ENCODE measurements around the gene TGM2.

Gene TGM2

GRCh38 chr20:38141889-38142494, 23.1 kb downstream of the TGM2 start:
- WGBS (ENCODE audit: extremely low coverage, insufficient coverage, insufficient read length), result no CpG with 5 or more reads among the region's 16 CpGs
- Histone ChIP-seq H3K27me3 (ENCODE audit: insufficient read depth, low read length) (no peaks in the 10 kb centered on the region), H2AK5ac (ENCODE audit: low read length) (peak overlapping the region; percentile 40), H3K4me3 (ENCODE audit: low read depth, low read length) (no peak overlapping the region), H3K18ac (ENCODE audit: low read length) (no peak overlapping the region), H4K8ac (ENCODE audit: low read depth, low read length) (no peak overlapping the region), H2AFZ (ENCODE audit: insufficient read depth, low read length, poor library complexity) (no peak overlapping the region), H3K4me1 (ENCODE audit: control insufficient read depth in 1 of 2, insufficient read depth in 2 of 2, low read length in 2 of 2) (peaks cover 16 to 25% of the 10 kb centered on the region in 2 experiments), H3K9me3 (ENCODE audit: insufficient read depth, low read depth, low read length) (peaks cover 9% of the 10 kb centered on the region), H4K12ac (ENCODE audit: low read depth, low read length) (no peak overlapping the region), H3K79me2 (ENCODE audit: control insufficient read depth, insufficient read depth, low read length, poor library complexity) (no peaks in the 10 kb centered on the region), H3K23ac (ENCODE audit: low read length) (no peak overlapping the region), H2BK120ac (ENCODE audit: insufficient read depth, low read length, poor library complexity) (no peak overlapping the region), H3K79me1 (ENCODE audit: low read length) (peaks cover 4% of the 10 kb centered on the region), H3K36me3 (ENCODE audit: control insufficient read depth in 1 of 2, insufficient read depth in 2 of 2, low read length in 2 of 2) (peaks cover 59 to 77% of the 10 kb centered on the region in 2 experiments), H3K9ac (ENCODE audit: low read length) (no peak overlapping the region), H2BK5ac (ENCODE audit: low read depth, low read length, poor library complexity) (no peak overlapping the region), H4K91ac (ENCODE audit: low read depth, low read length) (no peak overlapping the region), H2BK12ac (ENCODE audit: low read length) (no peak overlapping the region), H3K4me2 (ENCODE audit: low read length) (no peak overlapping the region), H3K4ac (ENCODE audit: low read depth, low read length) (no peak overlapping the region), H3K27ac (ENCODE audit: low read depth, low read length) (no peak overlapping the region), H3K14ac (ENCODE audit: low read length) (no peak overlapping the region)
- no peak for DNase-seq

GRCh38 chr20:38141204-38141888, 23.7 kb downstream of the TGM2 start:
- no peak overlapping the region for H4K91ac ChIP-seq (ENCODE audit: low read depth, low read length)
- H3K27me3 ChIP-seq (ENCODE audit: insufficient read depth, low read length), result no peaks in the 10 kb centered on the region
- H3K23ac ChIP-seq (ENCODE audit: low read length), result no peak overlapping the region
- no peak overlapping the region for H3K4me3 ChIP-seq (ENCODE audit: low read depth, low read length)
- peaks cover 4% of the 10 kb centered on the region for H3K79me1 ChIP-seq (ENCODE audit: low read length)
- peaks cover 7% of the 10 kb centered on the region for H3K9me3 ChIP-seq (ENCODE audit: insufficient read depth, low read depth, low read length)
- no peak overlapping the region for H2BK120ac ChIP-seq (ENCODE audit: insufficient read depth, low read length, poor library complexity)
- WGBS (ENCODE audit: extremely low coverage, insufficient coverage, insufficient read length), result no CpG with 5 or more reads among the region's 23 CpGs
- no peak overlapping the region for H4K8ac ChIP-seq (ENCODE audit: low read depth, low read length)
- no peak overlapping the region for H3K14ac ChIP-seq (ENCODE audit: low read length)
- no peak overlapping the region for H3K27ac ChIP-seq (ENCODE audit: low read depth, low read length)
- no peak overlapping the region for H4K12ac ChIP-seq (ENCODE audit: low read depth, low read length)
- H2AK5ac ChIP-seq (ENCODE audit: low read length), result no peak overlapping the region
- H2BK5ac ChIP-seq (ENCODE audit: low read depth, low read length, poor library complexity), result no peak overlapping the region
- no peak for DNase-seq
- H3K4me2 ChIP-seq (ENCODE audit: low read length), result no peak overlapping the region
- peaks cover 16 to 25% of the 10 kb centered on the region in 2 experiments for H3K4me1 ChIP-seq (ENCODE audit: control insufficient read depth in 1 of 2, insufficient read depth in 2 of 2, low read length in 2 of 2)
- no peak overlapping the region for H3K18ac ChIP-seq (ENCODE audit: low read length)
- H3K9ac ChIP-seq (ENCODE audit: low read length), result no peak overlapping the region
- H2AFZ ChIP-seq (ENCODE audit: insufficient read depth, low read length, poor library complexity), result no peak overlapping the region
- H2BK12ac ChIP-seq (ENCODE audit: low read length), result no peak overlapping the region
- H3K4ac ChIP-seq (ENCODE audit: low read depth, low read length), result no peak overlapping the region
- H3K36me3 ChIP-seq (ENCODE audit: control insufficient read depth in 1 of 2, insufficient read depth in 2 of 2, low read length in 2 of 2), result peaks cover 59 to 77% of the 10 kb centered on the region in 2 experiments
- no peaks in the 10 kb centered on the region for H3K79me2 ChIP-seq (ENCODE audit: control insufficient read depth, insufficient read depth, low read length, poor library complexity)

- Histone ChIP-seq H2AFZ (ENCODE audit: insufficient read depth, low read length, poor library complexity) (no peak overlapping the region), H3K27me3 (ENCODE audit: insufficient read depth, low read length) (no peaks in the 10 kb centered on the region), H2BK12ac (ENCODE audit: low read length) (no peak overlapping the region), H2AK5ac (ENCODE audit: low read length) (no peak overlapping the region), H3K9ac (ENCODE audit: low read length) (no peak overlapping the region), H3K4me1 (ENCODE audit: control insufficient read depth in 1 of 2, insufficient read depth in 2 of 2, low read length in 2 of 2) (peaks cover 18 to 32% of the 10 kb centered on the region in 2 experiments), H3K4me2 (ENCODE audit: low read length) (no peak overlapping the region), H2BK120ac (ENCODE audit: insufficient read depth, low read length, poor library complexity) (no peak overlapping the region), H3K9me3 (ENCODE audit: insufficient read depth, low read depth, low read length) (peaks cover 9% of the 10 kb centered on the region), H3K23ac (ENCODE audit: low read length) (no peak overlapping the region), H2BK5ac (ENCODE audit: low read depth, low read length, poor library complexity) (no peak overlapping the region), H3K18ac (ENCODE audit: low read length) (no peak overlapping the region), H3K14ac (ENCODE audit: low read length) (no peak overlapping the region), H4K91ac (ENCODE audit: low read depth, low read length) (no peak overlapping the region), H3K79me2 (ENCODE audit: control insufficient read depth, insufficient read depth, low read length, poor library complexity) (no peaks in the 10 kb centered on the region), H3K36me3 (ENCODE audit: control insufficient read depth in 1 of 2, insufficient read depth in 2 of 2, low read length in 2 of 2) (peaks cover 67 to 81% of the 10 kb centered on the region in 2 experiments), H3K4ac (ENCODE audit: low read depth, low read length) (no peak overlapping the region), H4K12ac (ENCODE audit: low read depth, low read length) (no peak overlapping the region), H3K27ac (ENCODE audit: low read depth, low read length) (no peak overlapping the region), H3K79me1 (ENCODE audit: low read length) (peaks cover 9% of the 10 kb centered on the region), H4K8ac (ENCODE audit: low read depth, low read length) (no peak overlapping the region), H3K4me3 (ENCODE audit: low read depth, low read length) (no peak overlapping the region)
- peak; percentile 96 for DNase-seq
- WGBS (ENCODE audit: extremely low coverage, insufficient coverage, insufficient read length), result no CpG with 5 or more reads among the region's 12 CpGs
These were observed 24.9 kb downstream of the TGM2 start for GRCh38 chr20:38139977-38140753.

GRCh38 chr20:38139156-38139912, 25.7 kb downstream of the TGM2 start:
- Histone ChIP-seq H4K91ac (ENCODE audit: low read depth, low read length) (no peak overlapping the region), H4K8ac (ENCODE audit: low read depth, low read length) (no peak overlapping the region), H3K79me1 (ENCODE audit: low read length) (peaks cover 15% of the 10 kb centered on the region), H3K23ac (ENCODE audit: low read length) (no peak overlapping the region), H3K27me3 (ENCODE audit: insufficient read depth, low read length) (no peaks in the 10 kb centered on the region), H2BK12ac (ENCODE audit: low read length) (no peak overlapping the region), H2AFZ (ENCODE audit: insufficient read depth, low read length, poor library complexity) (no peak overlapping the region), H3K9me3 (ENCODE audit: insufficient read depth, low read depth, low read length) (peaks cover 9% of the 10 kb centered on the region), H3K36me3 (ENCODE audit: control insufficient read depth in 1 of 2, insufficient read depth in 2 of 2, low read length in 2 of 2) (peaks cover 59 to 73% of the 10 kb centered on the region in 2 experiments), H3K4me1 (ENCODE audit: control insufficient read depth in 1 of 2, insufficient read depth in 2 of 2, low read length in 2 of 2) (peaks cover 17 to 33% of the 10 kb centered on the region in 2 experiments), H3K27ac (ENCODE audit: low read depth, low read length) (no peak overlapping the region), H2AK5ac (ENCODE audit: low read length) (no peak overlapping the region), H3K79me2 (ENCODE audit: control insufficient read depth, insufficient read depth, low read length, poor library complexity) (no peaks in the 10 kb centered on the region), H3K4me3 (ENCODE audit: low read depth, low read length) (no peak overlapping the region), H3K4me2 (ENCODE audit: low read length) (no peak overlapping the region), H3K18ac (ENCODE audit: low read length) (no peak overlapping the region), H4K12ac (ENCODE audit: low read depth, low read length) (no peak overlapping the region), H2BK5ac (ENCODE audit: low read depth, low read length, poor library complexity) (no peak overlapping the region), H3K4ac (ENCODE audit: low read depth, low read length) (no peak overlapping the region), H3K14ac (ENCODE audit: low read length) (no peak overlapping the region), H2BK120ac (ENCODE audit: insufficient read depth, low read length, poor library complexity) (no peak overlapping the region), H3K9ac (ENCODE audit: low read length) (no peak overlapping the region)
- DNase-seq, result peak; percentile 86 to 94
- no CpG with 5 or more reads among the region's 25 CpGs for WGBS (ENCODE audit: extremely low coverage, insufficient coverage, insufficient read length)

Data from trophoblast cell (in vitro differentiated cells and primary cell).